ENCODE results near the gene CDK18.
"Not testable (repeated sequence)": the region's sequence is repeated elsewhere in the genome, so short reads cannot be mapped to it uniquely, and the experiment has no call there.

The CDK18 gene

DNA sequence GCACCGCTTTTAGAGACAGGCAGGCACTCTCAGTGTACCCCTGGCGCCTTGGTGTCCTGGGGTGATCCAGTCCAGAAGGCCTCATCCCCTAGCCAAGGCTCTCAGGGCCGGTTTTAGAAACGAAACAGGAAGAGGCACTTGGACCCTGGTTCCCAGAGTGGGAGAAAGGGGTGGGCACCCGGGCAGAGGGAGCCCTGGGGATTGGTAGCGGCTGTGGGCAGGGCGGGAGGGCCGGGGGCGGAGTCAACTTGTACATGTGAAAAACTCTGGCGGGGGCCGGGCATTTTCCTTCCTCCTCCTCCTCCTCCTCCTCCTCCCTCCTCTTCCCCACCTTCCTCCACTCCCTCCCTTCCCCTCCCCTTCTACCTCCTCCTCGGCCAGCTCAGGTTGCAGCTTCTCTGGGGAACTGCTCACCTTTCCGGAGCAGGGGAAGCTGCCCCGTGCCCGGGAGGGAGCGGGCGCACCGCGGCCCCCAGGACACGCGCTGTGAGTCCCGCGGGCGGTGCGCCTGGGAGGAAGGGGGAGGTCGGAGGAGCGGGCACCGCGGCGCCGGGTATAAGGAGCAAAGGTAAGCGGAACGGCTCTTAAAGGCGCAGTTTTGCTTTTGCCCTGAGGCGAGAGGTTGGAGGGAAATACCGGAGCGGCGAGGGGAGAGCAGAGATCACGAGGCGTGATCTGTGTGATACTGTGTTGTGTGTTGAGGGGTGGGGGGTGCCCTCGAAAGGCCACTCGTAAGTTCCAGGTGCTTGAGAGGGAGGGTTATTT lies at the start of gene CDK18:
Gene CDK18 (plus strand): TSS at position 359 of the 765 bp plus-strand sequence. CDS start 18,499 bp downstream, outside the sequence.
- no peak for DNase-seq

DNA sequence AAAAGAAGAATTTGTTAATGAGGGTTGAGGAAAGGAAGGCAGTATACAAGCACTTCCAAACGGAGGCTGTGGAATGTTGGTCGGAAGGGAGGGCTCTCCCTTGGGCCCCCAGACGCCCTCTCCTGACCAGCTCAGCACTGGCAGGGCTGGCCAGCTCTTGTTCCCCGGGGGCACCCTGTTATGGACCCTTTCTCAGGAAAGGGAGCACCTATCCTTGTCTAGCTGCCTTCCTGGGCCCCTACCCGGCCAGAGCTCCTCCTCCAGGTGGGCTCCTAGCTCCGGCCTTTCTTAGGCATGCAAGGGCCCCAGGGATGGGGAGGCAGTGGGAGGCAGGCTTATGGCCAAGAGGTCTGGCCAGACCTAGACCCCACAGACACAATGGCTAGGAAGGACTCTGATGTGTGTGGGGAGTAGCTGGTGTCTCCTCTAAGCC lies 49.5 kb upstream of the CDK18 start:
- DNase-seq, result no peak

DNA sequence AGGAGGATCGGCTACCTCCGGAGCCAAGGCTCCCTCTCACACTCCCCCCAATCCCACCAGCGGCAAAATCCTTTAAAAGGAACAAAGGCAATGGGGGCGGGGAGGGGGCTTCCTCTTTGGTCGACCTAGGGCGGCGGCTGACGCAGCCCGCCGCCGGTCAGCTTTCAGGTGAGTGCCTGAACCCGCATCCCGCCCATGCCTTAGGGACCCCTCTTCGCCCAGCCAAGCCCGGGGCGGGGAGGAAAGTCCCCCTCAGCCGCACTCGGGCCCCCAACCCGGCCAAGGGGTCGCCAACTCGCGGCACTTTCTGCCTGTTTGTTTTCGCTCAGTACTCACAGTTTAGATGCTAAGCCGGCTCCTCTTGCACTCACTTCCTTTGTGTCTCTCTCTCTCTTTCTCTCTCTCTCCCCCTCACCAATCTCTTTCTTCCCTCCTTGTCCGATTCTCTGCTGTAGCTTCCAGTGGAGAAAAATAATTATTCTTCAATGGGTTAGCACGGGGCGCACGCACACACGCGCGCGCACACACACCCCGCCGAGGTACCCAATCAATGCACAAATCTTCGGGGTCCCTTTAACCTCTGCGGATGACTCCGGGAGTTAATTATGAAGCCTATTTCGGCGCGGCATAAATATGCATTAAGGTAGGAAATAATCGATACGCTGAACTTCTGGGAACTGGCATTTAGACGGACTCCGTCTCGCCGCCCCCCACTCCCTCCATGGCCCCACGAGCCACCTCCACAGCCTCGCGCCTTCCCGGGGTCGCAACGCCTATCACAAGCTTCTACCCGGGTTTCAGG lies 48.7 kb upstream of the CDK18 start, which contains the start of gene BLACAT1:
Gene BLACAT1 (minus strand): TSS at position 465 of the 802 bp plus-strand sequence.
- DNase-seq, result no peak

DNA sequence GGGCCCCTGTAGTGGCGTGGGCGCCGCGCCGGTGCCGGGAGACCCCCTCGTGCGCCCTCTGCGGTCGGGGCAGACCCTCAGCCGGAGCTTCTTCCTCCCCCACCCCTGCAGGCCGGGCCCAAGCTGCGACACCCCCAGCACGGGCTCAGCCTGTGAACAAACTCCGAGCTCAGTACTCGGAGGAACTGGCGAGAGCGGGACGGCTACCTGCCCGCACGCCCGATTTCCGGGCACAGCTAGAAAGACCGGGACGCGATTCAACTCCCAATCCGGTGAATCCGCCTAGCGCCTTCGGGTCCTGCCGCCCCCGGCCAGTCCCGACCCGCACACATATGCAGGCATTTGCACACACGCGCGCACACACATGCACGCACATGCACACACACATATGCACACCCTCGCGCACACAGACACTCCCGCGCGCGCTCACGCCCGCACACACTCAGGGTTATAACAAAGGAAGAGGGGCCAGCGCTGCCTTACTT lies 48.0 kb upstream of the CDK18 start:
- DNase-seq, result no peak

DNA sequence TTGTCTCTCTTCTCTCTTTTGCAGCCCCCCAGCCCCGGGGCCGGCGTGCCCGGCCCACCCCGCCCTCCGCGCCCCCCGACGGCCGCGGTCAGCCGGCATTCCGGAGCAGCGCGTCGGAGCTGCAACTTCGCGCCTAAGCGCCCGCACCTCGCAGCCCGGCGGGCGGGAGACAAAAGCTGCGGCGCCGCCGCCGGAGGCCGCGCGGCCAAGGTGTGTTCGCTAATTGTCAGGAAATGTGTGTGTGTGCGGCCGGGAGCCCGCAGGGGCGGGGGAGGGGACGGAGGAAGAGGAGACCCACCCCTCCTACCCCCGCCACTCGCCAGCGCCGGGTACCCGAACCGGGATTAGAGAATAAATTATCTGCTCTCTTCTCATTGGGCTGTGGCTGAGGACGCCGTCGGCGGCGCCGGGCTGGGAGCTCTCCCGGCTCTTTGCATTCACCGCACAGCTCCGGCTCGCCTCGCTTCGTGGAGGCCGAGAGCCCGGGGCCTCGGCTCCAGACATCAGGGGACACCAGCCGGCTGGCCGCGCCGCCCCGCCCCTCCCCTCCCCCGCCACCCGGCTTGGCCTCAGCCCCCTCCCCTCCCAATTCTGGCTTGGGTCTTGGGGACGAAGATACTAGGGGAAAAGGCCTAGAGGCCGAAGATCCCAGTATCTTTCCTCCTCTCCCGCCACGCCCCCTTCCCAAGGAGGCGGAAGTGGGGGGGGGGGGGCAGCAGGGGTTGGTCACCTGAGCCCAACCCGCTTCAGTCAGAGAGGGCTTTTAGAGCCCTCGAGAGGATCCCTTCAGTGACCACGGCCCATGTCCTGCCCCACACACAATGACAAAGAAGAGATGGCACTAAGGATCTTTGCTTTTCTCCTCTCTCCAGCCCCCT lies 47.4 kb upstream of the CDK18 start:
- no peak for DNase-seq

DNA sequence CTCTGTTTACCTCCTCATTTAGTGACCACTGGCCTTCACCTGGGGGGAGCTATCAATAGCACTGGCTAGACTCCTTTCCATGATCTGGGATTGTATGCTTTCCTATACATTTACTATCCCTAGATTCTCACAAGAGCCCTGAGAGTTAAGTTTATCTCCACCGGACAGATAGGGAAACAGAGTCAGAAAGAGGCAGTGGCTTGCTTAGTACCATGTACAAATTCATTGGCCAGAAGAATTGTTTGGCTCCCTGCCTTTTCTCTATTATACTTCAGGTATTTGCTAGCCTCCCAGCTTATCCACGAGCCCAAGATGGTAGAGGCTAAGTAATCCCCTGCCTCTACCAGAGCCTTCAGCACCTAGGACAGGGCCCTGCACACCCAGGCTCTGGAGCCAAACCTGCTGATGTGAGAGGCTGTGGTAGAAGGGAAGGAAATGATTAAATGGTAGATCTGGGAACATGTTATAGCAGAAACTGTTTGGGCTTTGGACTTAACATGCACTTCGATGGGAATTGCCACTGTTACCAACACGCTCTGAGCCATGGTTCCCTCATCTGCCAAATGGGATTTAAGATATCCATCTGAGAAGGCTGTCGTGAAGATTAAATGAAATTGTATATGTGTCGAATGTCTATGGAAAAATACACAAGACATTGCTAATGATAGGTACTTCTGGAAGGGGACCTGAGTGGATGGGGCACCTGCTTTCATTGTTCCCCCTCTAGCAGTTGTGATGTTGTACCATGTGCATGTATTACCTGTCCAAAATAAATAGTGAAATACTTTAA lies 45.5 kb upstream of the CDK18 start:
- no peak for DNase-seq

DNA sequence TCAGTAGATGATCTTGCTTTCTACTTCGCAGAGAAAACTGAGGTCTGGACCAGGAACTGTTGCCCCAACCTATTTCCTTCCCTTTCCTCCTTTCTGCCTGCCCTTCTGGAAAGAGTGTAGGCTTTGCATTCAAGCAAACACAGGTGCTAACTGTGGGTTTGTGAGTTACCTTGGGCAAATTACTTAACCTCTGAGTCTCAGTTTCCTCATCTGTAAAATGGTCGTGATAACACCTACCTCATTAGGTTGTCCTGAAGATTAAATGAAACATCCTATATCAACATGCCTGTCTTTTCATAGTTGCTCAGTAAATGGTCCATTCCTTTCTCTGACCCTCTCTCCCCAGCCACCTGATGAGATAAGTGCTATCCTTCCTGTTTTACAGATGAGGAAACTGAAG lies 39.1 kb upstream of the CDK18 start:
- DNase-seq, result no peak

DNA sequence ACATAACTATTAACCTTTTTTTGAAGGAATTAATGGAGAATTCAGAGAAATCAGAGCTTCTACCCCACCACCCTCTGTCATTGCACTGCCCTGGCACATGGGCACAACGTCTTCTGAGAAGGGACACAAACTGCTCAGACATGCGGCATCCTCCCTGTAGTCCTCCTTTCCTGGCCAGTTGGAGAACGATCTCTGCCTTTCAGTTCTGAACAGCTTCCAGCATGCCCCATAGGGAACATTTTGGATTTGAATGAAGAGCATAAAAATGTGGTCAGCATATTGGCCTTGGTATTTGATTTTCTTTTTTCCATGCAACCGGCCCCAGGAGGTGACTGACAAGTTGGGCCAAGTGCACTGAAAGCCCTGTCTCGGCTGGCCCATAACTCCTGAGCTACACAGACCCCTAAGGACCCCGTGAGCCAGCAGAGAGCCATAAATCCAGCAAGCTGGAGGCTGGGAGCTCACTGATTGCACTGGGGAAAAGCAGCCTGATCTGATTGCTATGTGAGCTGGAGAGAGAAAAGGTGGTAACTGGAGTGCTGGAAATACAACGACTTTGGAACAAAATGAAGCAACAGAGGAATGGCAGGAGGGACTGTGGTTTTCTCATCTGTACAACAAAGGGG lies 37.8 kb upstream of the CDK18 start:
- DNase-seq, result no peak

DNA sequence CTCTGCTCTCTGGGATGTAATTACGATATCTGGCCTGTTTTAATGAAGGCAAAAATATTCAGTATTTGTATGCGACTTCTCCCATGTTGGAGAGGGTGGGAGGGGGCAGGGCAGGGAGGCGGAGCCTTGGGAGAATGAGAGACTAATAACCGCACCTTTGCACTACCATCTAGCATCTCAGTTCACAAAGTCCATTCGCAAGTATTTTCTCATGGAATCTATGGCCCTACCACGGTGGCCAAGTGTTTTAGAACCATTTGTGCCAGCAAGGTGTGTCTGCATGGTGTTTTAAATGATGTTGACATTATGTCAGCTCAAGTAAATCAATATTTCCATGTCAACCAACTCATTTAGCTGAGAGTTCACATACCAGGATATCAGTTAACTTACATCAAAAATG lies 34.3 kb upstream of the CDK18 start:
- DNase-seq, result no peak

DNA sequence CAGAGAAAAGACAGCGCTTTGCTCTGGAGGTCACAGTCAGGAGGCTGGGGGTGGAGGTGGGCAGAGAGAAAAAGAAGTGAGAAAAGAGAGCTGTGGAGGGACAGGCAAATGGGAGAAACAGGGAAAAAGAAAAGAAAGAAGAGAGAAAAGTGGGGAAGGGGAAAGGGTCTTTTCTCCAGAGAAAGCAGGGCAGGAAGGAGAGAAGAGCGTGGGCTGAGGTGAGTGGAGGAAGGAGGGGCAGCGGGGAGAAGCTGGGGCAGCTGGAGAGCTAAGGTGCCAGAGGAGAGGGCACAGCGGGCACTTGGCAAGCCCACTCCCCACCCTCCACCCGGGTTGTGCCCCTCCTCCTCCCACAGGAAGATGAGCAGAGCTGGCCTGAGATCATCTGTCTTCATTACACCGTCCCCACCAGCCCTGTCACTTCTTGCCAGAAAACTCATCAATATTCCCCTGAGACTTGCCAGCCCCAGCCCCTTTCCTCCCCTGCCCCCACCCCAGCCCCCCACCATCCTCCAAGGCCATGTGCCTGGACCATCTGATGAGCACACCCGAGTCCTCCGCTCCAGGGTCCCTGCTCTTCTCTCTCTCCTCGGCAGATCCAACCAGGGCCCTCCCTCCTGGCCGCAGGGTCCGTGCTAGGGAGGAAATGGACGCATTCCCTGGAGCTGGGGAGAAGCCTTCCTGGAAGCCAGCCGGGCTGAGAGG lies 31.6 kb upstream of the CDK18 start:
- no peak for DNase-seq

DNA sequence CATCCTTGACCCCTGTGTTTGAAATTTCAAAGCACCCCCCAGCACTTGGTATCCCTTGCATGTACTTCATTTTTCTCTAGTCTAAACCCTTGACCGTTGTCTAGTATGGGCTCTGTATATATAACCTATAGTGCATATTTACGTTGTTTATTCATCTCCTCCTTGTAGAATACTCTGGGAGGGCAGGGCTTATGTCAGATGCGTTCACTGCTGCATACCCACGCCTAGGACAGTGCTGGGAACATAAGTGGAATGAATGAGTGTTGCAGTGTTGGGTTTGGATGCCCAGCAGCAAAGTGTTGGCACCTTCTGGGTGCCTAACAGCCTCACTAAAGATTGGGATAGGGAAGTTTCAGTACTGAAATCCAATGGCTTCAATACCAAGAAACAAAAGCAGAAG lies 31.0 kb upstream of the CDK18 start:
- no peak for DNase-seq

DNA sequence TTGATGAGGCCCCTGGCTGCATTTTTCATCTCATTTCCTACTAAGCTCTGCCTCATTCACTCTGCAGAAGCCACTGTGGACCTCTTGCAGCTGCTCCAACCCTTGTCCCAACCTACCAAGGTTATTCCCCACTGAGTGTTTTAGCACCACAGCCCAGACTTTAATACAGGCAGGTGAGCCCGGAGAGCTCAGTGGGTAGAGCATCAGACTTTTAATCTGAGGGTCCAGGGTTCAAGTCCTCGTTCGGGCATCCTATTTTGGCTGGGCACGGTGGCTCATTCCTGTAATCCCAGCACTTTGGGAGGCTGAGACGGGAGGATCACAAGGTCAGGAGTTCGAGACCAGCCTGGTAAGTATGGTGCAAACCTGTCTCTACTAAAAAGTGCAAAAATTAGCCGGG lies 30.5 kb upstream of the CDK18 start:
- no peak for DNase-seq

DNA sequence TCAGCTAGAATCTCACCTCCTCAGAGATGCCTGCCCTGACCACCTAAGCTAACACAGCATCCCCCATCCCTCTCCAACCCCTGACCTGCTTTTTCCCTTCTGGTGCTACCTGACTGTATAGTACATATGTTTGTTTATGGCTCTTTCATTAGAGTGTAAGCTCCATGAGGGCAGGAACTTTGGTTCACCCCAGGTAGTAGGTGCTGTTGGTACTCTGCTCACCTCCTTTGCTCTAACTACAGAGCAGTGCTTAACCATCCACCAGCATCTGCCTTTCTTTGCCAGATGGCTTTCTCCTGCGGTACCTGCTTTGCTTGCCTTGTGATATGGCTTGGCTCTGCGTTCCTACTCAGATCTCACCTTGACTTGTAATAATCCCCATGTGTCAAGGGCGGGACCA lies 29.9 kb upstream of the CDK18 start:
- no peak for DNase-seq

DNA sequence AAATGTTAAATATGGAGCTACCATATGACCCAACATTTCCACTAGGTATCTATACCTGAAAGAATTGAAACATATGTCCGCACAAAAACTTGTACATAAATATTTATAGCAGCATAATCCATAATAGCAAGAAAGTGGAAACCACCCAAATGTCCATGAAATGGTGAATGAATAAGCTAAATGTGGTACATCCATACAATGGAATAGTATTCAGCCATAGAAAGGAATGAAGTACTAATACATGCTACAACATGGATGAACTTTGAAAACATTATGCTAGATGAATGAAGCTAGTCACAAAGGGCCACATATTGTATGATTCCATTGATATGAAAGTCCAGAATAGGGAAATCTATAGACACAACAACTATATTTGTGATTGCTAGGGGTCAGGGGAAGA lies 28.6 kb upstream of the CDK18 start:
- DNase-seq, result no peak

DNA sequence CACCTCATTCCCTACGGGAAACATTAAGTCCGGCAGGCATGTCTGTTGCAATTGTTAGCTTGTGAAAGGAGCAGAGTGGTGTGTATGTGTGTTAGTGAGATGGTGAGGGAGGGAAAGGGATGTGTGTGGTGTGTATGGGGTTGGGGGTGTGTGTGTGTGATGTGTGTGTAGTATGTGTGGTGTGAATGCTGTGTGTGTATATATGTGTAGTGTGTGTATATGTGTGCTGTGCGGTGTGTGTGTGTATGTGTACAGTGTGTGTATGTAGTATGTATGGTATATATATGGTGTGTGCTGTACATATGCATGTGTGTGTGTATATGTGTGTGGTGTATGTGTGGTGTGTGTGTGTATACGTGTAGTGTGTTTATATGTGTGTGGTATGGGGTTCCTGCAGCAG lies 27.8 kb upstream of the CDK18 start:
- no peak for DNase-seq

DNA sequence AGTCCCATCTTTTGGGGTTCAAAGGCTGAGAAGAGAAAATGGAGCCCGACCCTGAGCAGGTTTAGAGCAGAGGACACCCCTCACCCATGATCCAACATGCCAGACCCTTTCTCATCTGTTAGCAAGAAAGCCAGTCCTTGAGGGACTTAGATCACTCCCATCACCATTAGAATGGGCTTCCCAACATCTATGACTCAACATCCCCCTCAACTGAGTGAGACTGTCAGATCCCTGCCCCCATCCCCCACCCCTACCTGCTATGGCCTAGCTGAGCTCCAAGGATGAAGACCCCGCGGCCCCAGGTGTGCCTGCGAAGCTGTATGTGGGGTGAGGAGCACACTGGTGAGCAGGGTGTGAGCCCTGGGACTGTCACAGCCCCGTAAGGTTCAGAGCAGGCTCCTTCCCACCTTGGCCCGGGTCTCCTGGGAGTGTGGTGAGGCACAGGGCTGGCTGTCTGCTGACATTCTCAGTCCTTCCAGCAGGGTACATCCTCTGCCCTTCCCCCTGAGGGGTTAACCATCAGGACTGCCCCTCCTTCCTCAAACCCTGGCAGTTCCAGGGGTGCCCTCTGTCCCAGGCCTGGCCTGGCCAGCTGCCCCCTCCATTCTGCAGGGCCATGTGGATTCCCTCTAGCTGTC lies 27.2 kb upstream of the CDK18 start:
- DNase-seq, result no peak

DNA sequence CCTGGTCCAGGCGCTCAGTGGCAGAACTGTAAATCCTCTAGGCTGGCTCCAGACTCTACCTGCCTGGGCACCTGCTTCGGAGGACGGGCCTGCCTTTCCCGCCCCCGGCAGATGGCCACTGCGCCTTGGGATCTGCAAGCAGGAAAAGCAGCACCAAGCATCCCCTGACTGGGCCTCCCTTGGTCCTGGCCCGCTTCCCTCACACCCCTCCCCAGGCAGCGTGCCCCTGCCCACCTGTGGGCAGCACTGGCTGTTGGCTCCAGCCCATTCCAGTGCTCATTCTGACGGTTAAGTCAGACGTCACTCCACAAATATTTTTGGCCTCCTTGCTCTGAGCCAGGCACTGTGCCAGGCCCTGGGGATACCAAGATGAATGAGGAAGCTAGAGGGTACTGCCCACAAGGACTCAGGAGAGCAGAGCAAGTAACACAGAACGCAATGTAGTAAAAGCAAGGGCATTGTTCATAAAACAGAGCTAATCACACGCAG lies 26.7 kb upstream of the CDK18 start:
- no peak for DNase-seq

DNA sequence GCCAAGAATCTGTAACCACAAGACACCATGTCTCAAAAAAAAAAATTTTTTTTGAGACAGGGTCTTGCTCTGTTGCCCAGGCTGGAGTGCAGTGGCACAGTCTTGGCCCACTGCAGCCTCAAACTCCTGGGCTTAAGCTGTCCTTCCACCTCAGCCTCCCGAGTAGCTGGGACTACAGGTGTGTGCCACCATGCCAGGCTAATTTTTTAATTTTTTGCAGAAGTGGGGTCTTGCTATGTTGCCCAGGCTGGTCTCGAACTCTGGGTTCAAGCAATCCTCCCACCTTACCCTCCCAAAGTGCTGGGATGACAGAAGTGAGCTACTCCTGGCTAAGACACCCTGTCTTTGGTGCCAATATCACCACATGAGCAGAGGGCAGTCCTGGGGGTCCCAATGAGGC lies 25.5 kb upstream of the CDK18 start:
- DNase-seq, result not testable (repeated sequence)

DNA sequence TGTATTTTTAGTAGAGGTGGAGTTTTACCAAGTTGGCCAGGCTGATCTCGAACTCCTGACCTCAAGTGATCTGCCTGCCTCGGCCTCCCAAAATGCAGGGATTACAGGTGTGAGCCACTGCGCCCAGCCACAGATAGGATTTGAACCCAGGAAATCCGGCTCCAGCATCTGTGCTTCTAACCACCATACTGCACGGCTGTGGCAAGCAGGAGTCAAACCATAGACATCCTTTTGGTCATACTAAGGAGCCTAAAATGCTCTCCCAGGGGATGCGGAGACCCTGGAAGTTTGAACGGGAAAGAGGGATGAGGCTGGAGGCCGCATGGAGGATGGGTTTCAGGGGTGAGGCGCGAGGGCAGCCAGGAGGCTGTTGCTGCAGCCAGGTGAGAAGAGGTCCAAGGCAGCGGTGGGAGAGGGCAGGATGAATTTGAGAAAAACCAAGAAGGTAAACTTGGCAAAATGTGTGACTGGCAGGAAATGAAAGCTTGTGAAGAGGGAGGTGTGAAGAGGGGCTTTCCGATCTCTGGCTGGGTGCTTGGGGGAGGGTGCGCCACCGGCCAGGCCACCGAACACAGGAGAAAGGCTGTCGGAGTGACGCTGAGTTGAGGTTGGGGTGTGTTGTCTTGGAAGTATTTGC lies 24.0 kb upstream of the CDK18 start:
- no peak for DNase-seq

DNA sequence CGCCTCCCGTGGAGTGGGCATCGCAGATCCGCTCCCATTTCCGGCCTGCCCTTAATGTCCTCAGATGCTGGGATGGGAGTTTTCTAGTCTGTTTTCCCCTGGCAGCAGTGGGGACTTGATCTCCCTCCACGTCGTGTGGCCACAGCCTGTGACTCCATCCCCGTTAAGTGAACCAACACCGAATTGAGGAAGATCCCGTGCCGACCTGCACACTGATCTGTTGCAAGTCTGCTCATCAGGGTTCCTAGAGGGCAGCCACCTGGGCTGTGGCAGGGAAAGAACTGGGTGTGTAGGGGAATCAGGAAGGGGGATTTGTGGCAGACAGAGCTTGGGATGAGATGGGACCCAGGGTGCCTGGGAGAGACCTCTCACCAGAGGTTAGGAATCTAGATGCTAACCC lies 23.3 kb upstream of the CDK18 start:
- DNase-seq, result no peak
